ENCODE data around the gene SDC1.

SDC1 gene

DNA sequence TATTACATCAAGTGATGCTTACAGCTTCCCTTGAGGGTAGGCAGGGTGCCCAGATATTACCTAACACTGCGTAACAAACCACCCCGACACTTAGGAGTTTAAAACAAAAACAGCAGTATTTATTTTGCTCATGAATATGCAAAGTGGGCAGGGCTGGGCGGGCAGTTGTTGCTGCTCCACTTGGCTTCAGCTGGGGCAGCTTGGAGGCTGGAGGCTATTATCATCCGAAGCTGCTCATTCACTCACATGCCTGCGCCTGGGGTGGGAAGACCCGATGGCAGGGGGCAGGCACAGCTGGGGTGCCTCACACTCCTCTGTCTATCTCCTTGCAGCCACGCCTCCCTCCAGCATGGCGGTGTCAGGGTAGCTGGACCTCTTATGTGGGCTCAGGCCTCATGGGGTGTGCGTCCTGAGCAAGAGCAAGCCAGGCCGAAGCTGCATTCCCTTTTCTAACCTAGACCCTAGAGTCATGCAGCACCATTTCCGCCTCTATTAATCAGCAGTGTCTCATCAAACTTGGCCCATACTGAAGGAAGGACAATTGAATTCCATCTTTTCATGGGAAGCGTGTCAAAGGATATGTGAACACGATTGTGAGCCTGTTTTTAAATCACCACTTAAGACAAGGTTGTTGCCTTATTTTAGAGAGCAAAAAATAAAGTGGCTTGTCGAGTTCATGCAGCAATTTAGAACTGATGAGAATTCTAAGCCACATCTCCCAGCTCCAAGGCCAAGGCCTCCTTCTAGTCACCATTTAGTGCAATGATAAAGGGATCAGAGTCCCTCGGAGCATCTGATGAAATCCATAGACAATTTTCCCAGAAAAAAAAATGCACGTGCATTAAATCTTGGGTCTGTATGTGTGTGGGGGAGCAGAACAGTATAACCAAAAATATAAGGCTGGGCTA, 54.9 kb downstream of the SDC1 start:
- no peak for DNase-seq (ENCODE audit: low spot score)

DNA sequence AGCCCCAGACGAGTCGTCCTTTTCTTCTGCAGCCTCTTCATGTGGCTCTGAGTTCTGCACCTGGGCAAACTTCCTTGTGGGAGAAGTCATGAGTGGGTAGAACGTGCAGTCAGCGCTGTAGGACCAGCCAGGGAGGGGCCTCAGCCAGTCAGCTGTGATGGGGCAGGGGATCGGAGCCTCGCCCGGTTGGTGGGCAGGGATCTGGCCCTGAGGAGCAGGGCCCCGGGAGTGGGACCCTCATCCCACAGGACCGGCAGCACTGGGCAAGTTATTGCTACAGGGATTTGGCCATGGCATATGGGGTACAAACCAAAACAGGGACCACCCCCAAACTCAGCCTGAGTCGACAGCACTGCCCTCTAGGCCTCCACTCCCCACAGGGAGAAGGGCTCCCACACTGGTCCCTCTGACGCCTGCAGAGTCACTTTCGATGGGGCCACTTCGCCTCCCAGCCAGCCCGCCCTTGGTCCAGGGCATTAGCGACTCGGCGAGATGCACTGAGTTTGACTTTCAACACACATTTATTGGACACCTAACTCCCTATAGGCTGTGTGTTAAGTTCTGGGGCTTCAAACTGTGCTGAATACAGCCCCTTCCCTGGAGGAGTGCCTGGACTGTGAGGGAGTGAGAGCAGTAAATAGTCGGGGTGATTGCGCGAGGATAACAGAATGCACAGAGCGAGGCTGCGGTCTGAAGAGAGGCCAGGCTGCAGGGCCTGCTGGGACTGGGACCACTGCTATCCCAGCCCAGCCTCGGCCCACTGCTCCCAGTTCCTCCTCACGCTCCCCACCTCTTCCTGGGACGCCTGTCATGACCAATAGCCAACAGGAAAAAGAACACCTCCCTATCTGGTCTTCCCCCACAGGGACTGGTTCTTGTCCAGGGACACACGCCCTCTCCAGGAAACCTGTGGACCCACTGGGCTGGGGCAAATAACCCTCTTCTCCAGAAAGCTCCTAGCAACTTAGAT, 55.9 kb downstream of the SDC1 start:
- DNase-seq (ENCODE audit: low spot score) = no peak

DNA sequence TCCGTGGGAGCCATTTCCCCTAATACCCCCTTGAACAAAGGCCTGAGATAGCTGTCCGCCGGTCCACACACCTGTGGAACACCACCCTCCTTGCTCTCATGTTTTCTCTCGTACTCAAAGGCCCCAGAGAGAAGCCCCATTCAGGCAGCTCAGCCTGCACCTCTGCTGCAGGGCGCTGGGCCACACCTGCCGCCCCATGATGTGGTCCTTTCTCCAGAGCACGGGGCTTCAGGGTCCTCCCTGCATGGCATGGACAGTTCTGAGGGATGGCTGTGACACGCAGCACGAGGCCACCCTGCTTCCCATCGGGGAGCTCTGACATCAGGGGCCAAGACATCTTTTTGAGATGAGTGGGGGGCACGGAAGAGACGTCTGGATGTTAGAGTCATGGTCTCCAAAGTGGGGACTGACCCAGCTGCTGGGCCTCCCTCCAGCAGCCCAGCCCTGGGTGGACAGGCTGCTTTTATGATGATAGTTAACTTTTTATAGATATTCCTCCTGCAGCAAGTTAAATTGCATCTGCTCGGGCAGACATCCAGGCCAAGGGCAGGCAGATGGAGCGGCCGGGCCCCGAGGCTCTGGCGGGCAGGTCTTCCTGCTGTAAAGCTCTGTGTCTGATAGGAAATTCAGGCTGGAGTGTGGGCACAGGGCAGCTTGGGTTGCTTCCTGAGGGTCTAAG, 56.7 kb downstream of the SDC1 start:
- DNase-seq (ENCODE audit: low spot score) = no peak

DNA sequence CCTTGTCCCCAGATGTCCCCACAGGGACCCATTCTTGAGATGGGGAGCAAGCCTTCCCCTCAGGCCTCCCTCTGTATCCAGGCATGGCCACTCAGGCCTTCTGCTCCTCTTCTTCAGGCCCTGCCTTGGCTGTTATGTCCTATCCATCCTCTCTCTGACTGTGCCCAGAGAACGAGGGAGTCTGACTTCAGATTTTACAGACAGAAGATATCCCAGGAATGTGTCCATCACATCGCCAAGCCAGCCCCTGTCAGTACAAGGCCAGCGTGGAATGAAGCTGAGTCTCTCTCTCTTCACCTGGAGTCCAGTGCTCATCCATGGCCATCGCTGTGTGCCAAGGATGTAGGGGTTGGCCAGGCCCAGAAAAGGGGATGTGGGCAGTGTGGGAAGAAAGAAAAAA, 57.6 kb downstream of the SDC1 start:
- DNase-seq (ENCODE audit: low spot score) = no peak

DNA sequence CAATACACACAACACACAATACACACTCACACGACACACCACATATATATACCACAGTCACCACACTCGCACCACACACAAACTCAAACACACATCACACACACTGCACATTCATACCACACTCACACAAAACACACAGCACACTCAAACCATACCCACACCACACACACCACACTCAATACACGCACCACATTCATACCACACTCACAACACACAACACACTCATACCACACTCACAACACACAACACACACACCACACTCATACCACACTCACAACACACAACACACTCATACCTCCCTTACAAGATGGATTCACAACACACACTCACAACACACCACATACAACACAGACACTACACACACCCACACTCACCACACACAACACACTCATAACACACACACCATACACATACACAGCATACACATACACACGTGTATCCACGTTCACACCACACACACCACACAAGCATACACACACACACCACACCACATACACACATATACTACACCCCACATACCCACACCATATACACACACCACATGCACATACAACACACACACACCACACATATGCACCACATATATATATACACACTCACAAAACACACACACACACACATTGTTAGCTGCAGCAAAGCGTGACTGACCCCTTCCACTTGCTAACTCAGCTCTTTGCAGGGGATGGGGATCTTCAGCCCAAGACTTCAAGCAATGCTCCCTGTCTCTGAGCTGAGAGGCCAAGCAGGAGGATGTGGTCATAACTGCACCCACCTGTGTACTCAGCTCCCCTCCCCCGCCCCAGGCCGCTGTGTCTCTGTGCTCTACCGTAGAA, 59.0 kb downstream of the SDC1 start:
- DNase-seq (ENCODE audit: low spot score) = no peak

DNA sequence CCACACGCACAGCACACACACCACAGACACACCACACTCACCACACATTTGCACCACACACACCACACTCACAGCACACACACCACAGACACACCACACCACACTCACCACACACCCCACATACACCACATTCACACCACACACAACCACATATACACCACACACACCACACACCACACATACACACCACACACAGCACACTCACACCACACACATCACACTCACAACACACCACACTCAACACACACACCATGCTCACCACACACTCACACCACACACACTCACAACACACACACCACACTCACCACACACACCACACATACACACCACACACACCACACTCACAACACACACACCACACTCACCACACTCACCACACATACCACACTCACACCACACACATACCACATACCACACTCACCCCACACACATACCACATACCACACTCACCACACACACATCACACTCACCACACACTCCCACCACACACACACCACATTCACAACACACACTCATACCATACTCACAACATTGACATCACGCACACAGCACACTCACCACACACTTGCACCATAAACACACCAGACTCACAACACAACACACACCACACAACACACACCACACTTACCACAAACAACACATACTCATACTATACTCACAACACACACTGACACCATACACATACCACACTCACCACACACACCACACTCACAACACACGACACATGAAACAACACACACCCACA, 60.0 kb downstream of the SDC1 start:
- no peak for DNase-seq (ENCODE audit: low spot score)

DNA sequence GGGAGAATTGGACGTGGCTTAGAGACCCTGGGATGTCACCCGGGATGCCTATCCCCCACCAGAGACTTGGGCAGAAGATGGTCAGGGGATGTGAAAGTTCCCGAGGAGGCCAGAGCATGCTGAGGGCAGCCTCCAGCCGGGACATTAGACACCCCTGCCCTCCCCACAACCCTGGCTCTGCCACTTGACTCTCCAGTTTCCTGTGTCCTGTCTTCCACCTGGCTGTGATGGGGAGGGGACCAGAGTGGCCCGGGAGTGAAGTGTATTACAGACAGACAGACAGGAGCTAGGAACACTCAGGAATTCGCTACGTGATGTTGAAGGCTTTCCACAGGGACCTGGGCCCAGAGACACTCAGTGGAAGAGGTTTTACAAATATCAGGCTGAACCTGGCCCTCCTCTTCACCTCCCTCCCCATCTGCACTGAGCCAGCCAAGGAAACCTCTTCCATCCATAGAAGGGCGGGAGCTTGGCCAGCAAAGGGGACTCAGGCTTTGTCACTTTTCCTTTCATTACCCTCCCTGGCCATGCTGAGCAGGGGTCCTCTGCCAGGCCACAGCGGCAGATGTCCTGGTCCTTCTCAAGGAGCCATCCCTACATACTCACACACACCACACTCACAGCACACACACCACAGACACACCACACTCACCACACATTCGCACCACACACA, 60.7 kb downstream of the SDC1 start:
- no peak for DNase-seq (ENCODE audit: low spot score)

DNA sequence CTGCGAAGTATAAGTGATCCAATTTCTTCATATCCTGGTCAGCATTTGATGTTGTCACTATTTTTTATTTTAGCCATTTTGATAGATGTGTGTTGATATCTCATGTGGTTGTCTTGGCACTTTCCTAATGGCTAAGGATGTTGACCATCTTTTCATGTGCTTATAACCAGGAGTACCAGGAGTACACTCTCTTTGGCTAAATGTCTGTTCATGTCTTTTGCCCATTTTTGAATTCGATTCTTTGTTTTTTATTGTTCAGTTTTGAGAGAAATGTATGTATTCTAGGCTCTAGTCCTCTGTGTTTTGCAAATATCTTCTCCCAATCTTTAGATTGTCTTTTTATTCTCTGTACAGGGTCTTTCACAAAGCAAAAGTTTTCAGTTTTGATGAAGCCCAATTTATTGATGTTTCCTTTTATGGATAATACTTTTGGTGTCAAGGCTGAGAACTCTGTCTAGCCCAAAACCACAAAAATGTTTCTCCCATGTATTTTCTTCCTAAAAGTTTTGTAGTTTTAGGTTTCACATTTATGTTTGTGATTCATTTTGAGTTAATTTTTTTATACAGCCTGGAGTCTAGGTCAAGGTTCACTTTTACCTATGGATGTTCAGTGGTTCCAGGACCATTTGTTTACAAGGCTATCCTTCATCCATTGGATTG, 65.4 kb downstream of the SDC1 start:
- no peak for DNase-seq (ENCODE audit: low spot score)

DNA sequence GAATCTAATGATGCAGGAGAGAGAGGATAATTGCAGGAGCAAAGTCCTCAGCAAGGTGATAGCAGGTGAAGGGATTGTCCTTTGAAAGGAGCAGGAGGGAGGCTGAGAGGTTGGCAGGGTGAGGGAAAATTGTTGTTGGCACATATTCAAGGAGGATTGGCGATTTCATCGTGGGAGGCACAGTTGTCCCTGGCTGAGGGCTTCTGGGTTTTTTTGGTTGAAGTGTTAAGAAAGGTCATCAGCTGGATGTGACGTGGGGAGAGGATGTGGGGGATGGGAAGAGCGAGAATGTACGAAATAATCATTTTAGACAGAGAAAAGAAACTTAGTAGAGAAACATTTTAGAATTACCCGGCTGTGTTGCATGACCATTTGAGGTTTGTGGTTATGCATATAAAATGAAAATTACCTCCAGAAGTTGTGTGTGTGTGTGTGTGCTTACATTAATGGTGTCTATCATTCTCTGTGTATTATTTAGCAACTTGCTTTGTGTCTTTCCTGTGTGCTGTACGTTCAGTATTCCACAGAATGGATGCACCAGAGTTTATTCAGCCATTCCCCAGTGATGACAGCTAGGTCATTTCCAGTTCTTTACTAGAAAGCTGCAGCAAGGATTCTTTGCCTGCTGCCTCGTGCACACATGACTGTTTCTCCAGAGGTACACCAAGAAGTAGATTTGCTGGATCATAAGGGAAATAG, 67.6 kb downstream of the SDC1 start:
- DNase-seq (ENCODE audit: low spot score) = no peak

DNA sequence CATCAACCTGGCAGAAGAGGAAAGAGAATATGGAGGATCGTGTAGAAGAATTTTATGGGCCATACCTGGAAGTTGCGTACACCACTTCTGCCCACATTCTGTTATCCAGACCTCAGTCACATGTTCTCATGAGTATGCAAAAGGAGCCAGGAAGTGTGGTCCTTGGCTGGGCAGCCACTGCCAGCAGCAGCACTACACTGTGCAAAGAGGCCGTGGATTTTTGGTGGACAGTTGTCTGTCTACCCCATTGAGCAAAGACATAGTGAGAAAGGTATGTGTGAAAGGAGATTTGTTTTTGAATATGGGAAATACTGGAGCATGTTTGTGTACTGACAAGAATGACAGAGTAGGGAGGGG, 68.1 kb downstream of the SDC1 start:
- no peak for DNase-seq (ENCODE audit: low spot score)

DNA sequence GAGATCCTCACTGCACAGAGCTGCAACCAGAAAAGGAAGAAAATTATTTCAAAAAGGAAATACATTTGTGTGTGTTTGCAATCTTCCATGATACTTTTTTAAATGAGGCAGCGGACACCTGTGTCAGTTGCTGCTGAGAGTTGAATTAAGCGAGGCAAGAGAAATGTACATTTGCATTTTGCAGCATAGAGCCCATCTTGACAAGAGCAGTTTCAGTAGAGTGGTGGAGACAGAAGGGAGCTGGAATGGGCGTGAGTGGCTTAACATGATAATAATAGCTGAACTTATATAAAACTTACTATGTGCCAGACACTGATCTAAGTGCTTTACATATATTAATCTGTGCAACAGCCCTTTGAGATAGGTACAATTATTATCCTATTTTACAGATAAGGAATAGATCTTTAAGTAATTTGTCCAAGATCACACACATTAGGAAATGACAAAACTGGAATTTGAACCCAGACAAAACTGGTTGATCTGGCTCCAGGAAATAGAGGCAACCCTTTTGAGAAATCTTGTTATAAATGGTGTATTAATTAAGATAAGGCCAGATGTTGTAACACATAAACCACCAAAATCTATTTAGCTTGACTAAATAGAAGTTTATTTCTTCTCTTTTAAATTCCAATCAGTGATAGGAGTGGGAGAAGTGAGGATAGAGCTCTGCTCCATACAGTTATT, 68.7 kb downstream of the SDC1 start:
- no peak for DNase-seq (ENCODE audit: low spot score)

DNA sequence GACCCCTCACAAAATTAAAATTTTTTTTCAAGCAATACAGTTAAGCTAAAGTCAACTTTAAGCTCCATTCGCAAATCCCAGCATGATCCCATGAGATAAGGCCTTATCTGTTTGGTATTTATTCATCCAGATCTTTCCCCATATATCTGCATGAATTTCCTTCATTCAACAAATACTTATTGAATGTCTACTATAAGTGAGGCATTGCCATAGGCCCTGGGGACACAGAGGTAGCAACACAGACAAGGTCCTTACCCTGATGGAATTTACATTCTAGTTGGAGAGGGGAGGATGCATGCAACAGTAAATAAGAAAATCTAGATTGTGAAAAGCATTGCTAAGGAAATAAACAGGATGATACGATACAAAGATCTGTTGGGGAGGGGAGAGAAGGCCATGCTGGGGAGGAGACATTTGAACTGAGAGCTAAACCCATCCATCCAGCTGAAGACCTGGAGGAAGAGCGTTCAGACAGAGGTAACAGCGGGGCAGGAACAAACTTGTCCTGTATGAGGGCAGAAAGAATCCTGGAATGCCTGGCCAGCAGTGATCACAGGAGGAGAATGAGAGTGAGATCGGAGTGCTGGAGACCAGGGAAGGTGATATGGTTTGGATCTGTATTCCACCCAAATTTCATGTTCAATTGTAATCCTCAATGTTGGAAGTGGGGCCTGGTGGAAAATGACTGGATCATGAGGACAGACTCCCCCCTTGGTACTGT, 71.6 kb downstream of the SDC1 start:
- no peak for DNase-seq (ENCODE audit: low spot score)

DNA sequence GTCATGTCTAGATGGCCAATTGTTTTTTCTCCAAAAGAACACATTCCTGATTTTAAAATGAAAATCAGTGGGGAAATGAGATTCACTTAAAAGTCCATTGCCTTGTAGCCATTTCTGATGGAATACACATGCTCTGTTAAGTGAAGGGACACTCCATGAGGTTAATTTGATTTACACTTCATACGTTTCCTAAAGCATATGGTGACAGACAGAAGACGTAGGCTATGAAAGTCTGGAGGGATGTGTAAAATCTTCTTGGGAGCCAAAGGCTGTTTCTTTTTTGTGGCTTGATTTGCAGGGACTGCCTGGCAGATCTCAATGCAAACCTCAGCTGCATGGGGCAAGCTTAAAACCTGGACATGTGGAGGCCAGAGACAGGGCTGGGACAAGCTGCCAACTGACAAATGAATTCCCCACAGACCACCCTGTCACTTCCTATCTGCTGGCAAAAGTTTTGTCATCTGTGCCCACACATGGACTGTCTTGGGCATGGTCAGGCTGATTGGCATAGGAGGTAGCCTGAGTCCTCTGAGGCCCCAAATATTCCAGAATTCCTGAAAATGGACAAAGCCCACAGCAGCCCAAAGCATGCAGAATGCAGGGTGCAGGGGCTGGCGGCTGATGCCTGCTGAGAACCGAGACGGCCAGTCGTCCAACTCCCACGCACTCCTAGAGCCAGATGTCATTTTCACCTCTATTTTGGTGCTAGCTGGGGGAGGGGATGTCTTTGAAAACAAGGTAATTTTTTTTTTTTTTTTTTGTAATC, 73.9 kb downstream of the SDC1 start:
- DNase-seq (ENCODE audit: low spot score) = no peak
